Left ventricle myocardium inferior (tissue), 1 donor: ENCODE measurements around the gene UBR3. TPM values are rescaled to one million over a fixed set of nuclear protein-coding genes. Genes with fewer than 3 reads are reported as not detected.

Experiments used
- DNase-seq: peaks from one replicate; pipeline ENCODE4 v3.0.0-alpha.2; 2020
- H3K27ac ChIP-seq: fragments of 200-600 bp; replicated peaks from 2 replicates; pipeline ENCODE4 v1.8.0; 2021
- H3K27me3 ChIP-seq: fragments of 200-600 bp; 2 replicates; pipeline ENCODE4 v1.8.0; 2021; ENCODE audit warnings: low read depth
- H3K36me3 ChIP-seq: fragments of 200-600 bp; 2 replicates; pipeline ENCODE4 v1.8.0; 2021
- H3K4me1 ChIP-seq: fragments of 200-600 bp; 2 replicates; pipeline ENCODE4 v1.8.0; 2021
- H3K4me3 ChIP-seq: fragments of 200-600 bp; 2 replicates; pipeline ENCODE4 v1.8.0; 2021; ENCODE audit warnings: mild to moderate bottlenecking, moderate library complexity
- H3K9me3 ChIP-seq: fragments of 200-600 bp; replicated peaks from 2 replicates; pipeline ENCODE4 v1.8.0; 2021
- CTCF ChIP-seq: fragments of 200-600 bp; IDR thresholded peaks from 2 replicates; pipeline ENCODE4 v1.8.0; 2021; ENCODE audit warnings: antibody characterized with exemption, mild to moderate bottlenecking, borderline replicate concordance
- intact Hi-C: fragments of 100-400 bp; cut with micrococcal nuclease; formaldehyde crosslinking; loops from one replicate; pipeline ENCODE4 v1.11.0; 2022
- total RNA-seq: library from RNA; stranded (reverse); fragmentation: NEBNext Ultra II Directional; extraction: Animal tissue kit (Norgen Biotek cat#: 25700); gene quantifications from one replicate; pipeline ENCODE4 v1.2.1, GENCODE V29; 2021
- donor health status: DM: no; HTN: yes; CAD: no; lungs with severe emphysema.

UBR3 gene
- total RNA-seq, 1 donor from 2014 or later = 99.5 TPM

GRCh38 chr2:169795181-169795580 lies 32.1 kb upstream of the UBR3 start:
- intact Hi-C loops = no loop called here
- H3K4me1 ChIP-seq = peaks cover 22% of the 10 kb centered on the region
- no peaks in the 10 kb centered on the region for H3K36me3 ChIP-seq
- no peaks in the 10 kb centered on the region for H3K27me3 ChIP-seq
- TF ChIP-seq CTCF = no peak
- DNase-seq = no peak
- no peak overlapping the region for H3K4me3 ChIP-seq
- H3K9me3 ChIP-seq = no peaks in the 10 kb centered on the region
- H3K27ac ChIP-seq = no peak overlapping the region

- Histone ChIP-seq H3K4me3 (no peak overlapping the region), H3K36me3 (peaks cover 7% of the 10 kb centered on the region), H3K27ac (no peak overlapping the region), H3K9me3 (no peaks in the 10 kb centered on the region), H3K4me1 (peaks cover 33% of the 10 kb centered on the region), H3K27me3 (no peaks in the 10 kb centered on the region)
- DNase-seq = no peak
- TF ChIP-seq CTCF = no peak
- intact Hi-C loops = no loop called here
Observed at GRCh38 chr2:169796441-169796840, 30.8 kb upstream of the UBR3 start.

- H3K4me1 ChIP-seq = peaks cover 39% of the 10 kb centered on the region
- H3K27me3 ChIP-seq = no peaks in the 10 kb centered on the region
- H3K9me3 ChIP-seq = no peaks in the 10 kb centered on the region
- intact Hi-C loops = no loop called here
- no peak for TF ChIP-seq CTCF
- H3K27ac ChIP-seq = no peak overlapping the region
- peaks cover 19% of the 10 kb centered on the region for H3K36me3 ChIP-seq
- H3K4me3 ChIP-seq = no peak overlapping the region
- no peak for DNase-seq
Observed at GRCh38 chr2:169797601-169798000, 29.7 kb upstream of the UBR3 start.

- DNase-seq = no peak
- no peak for TF ChIP-seq CTCF
- Histone ChIP-seq H3K4me3 (peak overlapping the region; percentile 94), H3K27me3 (no peaks in the 10 kb centered on the region), H3K36me3 (peaks cover 27% of the 10 kb centered on the region), H3K9me3 (no peaks in the 10 kb centered on the region), H3K27ac (peak overlapping the region; percentile 91), H3K4me1 (peaks cover 40% of the 10 kb centered on the region)
- intact Hi-C loops = no loop called here
Observed at GRCh38 chr2:169798397-169798717, 28.9 kb upstream of the UBR3 start.

- H3K4me3 ChIP-seq = peak within 1 kb of the TSS; percentile 94
- peaks cover 30% of the 10 kb centered on the region for H3K36me3 ChIP-seq
- intact Hi-C loops = no loop called here
- H3K9me3 ChIP-seq = no peaks in the 10 kb centered on the region
- peaks cover 44% of the 10 kb centered on the region for H3K4me1 ChIP-seq
- no peak for TF ChIP-seq CTCF
- peak within 1 kb of the TSS; percentile 91 for H3K27ac ChIP-seq
- DNase-seq = peak; percentile 94
- H3K27me3 ChIP-seq = no peaks in the 10 kb centered on the region
Observed at GRCh38 chr2:169798718-169799592, 28.3 kb upstream of the UBR3 start, which contains the start of gene SSB. TSS of gene SSB (plus strand) at chr2:169798871. CDS start at chr2:169800961, 2,090 bp downstream.
